Ishikawa (cell line): ENCODE results near the gene ST6GALNAC6.

Experiments
- CEBPB ChIP-seq: IDR thresholded peaks from 2 replicates; pipeline ENCODE4 v1.6.1; 2012
- CREB1 ChIP-seq: IDR thresholded peaks from 2 replicates; pipeline ENCODE4 v1.6.1; 2012; ENCODE audit warnings: low read depth
- EGR1 ChIP-seq: IDR thresholded peaks from 2 replicates; pipeline ENCODE4 v1.6.1; 2012
- EP300 ChIP-seq: IDR thresholded peaks from 2 replicates; pipeline ENCODE4 v1.6.1; 2012; ENCODE audit warnings: borderline replicate concordance
- FOXM1 ChIP-seq: IDR thresholded peaks from 2 replicates; pipeline ENCODE4 v1.6.1; 2012; ENCODE audit warnings: low read depth, borderline replicate concordance
- MAX ChIP-seq: IDR thresholded peaks from 2 replicates; pipeline ENCODE4 v1.6.1; 2012
- NFIC ChIP-seq: IDR thresholded peaks from 2 replicates; pipeline ENCODE4 v1.6.1; 2012
- RAD21 ChIP-seq: IDR thresholded peaks from 2 replicates; pipeline ENCODE4 v1.6.1; 2012; ENCODE audit warnings: low read depth
- REST ChIP-seq: IDR thresholded peaks from 2 replicates; pipeline ENCODE4 v1.6.1; 2012; ENCODE audit warnings: low read depth, mild to moderate bottlenecking
- TAF1 ChIP-seq: IDR thresholded peaks from 2 replicates; pipeline ENCODE4 v1.6.1; 2012; ENCODE audit warnings: low read depth, mild to moderate bottlenecking
- TCF12 ChIP-seq: IDR thresholded peaks from 2 replicates; pipeline ENCODE4 v1.6.1; 2012; ENCODE audit warnings: low read depth
- TEAD4 ChIP-seq: IDR thresholded peaks from 2 replicates; pipeline ENCODE4 v1.6.1; 2012
- USF1 ChIP-seq: IDR thresholded peaks from 2 replicates; pipeline ENCODE4 v1.6.1; 2012
- YY1 ChIP-seq: IDR thresholded peaks from 2 replicates; pipeline ENCODE4 v1.6.1; 2012; ENCODE audit warnings: low read depth
- ZBTB7A ChIP-seq: IDR thresholded peaks from 2 replicates; pipeline ENCODE4 v1.6.1; 2012; ENCODE audit warnings: low read depth

ST6GALNAC6 gene

GRCh38 chr9:127899128-127899943 is at the start of gene ST6GALNAC6:
Gene ST6GALNAC6 (minus strand): TSS chr9:127899603. CDS start chr9:127897981, 1,622 bp downstream.
- TF ChIP-seq EGR1 (peak; percentile 42; the same call in 1 of the 2 replicates), ZBTB7A (peak; percentile 88), EP300 (no peak), TAF1 (0 out of 2 replicates have a peak, but pooled peaks have one; percentile 31)

- TF ChIP-seq TAF1 (no peak), CREB1 (no peak), CEBPB (no peak), EP300 (no peak), NFIC (no peak), REST (no peak), TCF12 (no peak), ZBTB7A (no peak), USF1 (no peak), YY1 (no peak), RAD21 (no peak), MAX (no peak)
Measured at GRCh38 chr9:127947841-127948710, 48.7 kb upstream of the ST6GALNAC6 start.

- TF ChIP-seq USF1 (peak; percentile 58), TAF1 (no peak)
Measured at GRCh38 chr9:127946728-127947127, 47.3 kb upstream of the ST6GALNAC6 start.

GRCh38 chr9:127945942-127946341 is 46.5 kb upstream of the ST6GALNAC6 start:
- TF ChIP-seq CEBPB (no peak), TCF12 (no peak), EP300 (no peak), NFIC (no peak), MAX (no peak), ZBTB7A (no peak), REST (no peak), RAD21 (no peak), YY1 (no peak), TEAD4 (no peak), FOXM1 (no peak), EGR1 (no peak), TAF1 (no peak), CREB1 (no peak)

GRCh38 chr9:127945338-127945737 is 45.9 kb upstream of the ST6GALNAC6 start:
- TF ChIP-seq FOXM1 (no peak), YY1 (no peak), TEAD4 (no peak), RAD21 (no peak), REST (no peak)
